ENCODE measurements around the gene NANOGP8.
"Not testable (repeated sequence)": the region's sequence is repeated elsewhere in the genome, so short reads cannot be mapped to it uniquely, and the experiment has no call there.

NANOGP8 gene

DNA sequence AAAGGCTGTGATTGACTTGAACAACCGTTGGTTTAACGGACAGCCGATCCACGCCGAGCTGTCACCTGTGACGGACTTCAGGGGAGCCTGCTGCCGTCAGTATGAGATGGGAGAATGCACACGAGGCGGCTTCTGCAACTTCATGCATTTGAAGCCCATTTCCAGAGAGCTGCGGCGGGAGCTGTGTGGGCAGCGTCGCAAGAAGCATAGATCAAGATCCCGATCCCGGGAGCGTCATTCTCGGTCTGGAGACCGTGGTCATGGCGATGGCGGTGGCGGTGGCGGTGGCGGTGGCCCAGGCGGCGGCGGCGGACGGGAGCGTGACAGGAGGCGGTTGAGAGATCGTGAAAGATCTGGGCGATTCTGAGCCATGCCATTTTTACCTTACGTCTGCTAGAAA, 7.8 kb upstream of the NANOGP8 start:
- DNase-seq (ENCODE audit: low spot score): no peak

DNA sequence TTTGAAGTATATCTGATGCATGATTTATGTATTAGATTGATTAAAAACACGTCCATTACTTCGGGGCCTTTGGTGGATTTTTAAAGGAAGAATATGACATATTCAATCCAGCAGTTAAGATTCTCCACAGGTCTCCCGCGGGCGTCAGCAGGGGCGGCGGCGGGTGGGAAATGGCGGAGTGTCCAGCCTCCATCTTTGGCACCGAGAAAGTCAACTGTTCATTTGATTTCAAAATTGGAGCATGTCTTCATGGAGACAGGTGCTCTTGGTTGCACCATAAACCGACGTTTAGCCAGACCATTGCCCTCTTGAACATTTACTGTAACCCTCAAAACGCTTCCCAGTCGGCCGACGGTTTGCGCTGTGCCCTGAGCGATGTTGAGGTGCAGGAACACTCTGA, 7.2 kb upstream of the NANOGP8 start:
- no peak for DNase-seq (ENCODE audit: low spot score)

DNA sequence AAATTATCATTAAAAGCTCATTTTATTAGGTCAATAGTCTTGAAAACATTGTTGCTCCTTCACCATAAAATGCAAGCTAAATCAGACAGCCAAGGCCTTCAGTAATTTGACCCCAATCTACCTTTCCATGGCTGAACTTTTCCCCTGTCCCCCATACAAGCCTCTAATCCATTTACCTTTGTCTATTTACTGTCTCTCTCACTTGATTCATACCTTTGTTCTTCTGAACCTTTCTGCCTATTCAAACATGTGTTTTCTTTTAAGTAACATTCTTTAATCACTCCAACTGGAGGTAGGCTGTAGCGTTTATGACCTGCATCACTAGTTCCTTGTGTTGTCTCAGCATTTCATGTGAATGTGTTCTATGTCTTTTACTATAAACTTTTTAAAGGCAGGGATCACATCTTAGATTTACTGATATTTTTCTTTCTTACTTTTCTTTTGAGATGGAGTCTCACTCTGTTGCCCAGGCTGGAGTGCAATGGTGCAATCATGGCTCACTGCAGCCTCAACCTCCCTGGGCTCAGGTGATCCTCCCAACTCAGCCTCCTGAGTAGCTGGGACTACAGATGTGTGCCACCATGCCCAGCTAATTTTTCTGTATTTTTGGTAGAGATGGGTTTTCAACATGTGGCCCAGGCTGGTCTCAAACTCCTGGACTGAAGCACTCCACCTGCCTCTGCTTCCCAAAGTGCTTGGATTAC, 5.2 kb upstream of the NANOGP8 start:
- no peak for DNase-seq (ENCODE audit: low spot score)

DNA sequence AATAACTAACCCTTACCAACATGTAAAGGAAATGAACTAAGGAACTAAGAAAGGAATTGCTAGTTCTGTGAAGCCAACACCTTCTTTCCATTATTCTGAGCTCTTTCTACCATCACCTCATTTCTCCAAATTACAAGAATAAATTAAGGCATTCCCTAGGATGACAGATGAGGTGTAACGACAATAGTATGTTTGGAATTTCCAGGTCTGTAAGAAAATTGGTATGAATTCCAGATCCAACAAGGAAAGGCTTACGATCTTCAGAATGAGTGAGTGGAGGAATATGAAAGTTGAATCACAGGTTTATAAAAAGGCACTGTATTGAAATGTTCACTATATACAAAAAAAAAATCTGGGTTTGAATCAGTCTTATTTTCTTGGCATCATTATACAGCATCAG, 4.5 kb upstream of the NANOGP8 start:
- DNase-seq (ENCODE audit: low spot score): no peak

DNA sequence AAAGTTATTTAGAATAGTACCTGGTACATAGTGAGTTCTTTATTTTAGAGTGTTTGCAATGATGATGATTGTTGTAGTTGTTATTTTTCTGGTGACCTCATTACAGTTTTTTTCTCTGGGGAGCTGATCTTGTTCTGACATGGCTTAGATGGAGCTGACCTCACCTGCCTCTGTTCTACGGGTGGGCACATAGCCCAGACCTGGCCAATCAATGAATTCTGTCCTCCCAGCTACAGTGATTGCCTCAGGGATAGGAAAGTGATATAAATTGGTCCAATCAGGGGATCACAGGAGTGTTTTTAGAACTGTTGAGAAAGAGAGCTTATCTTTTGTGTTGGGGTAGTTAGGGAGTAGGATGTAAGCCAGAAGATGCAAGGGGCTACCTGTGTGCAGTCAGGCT, 3.2 kb upstream of the NANOGP8 start:
- DNase-seq (ENCODE audit: low spot score): no peak

DNA sequence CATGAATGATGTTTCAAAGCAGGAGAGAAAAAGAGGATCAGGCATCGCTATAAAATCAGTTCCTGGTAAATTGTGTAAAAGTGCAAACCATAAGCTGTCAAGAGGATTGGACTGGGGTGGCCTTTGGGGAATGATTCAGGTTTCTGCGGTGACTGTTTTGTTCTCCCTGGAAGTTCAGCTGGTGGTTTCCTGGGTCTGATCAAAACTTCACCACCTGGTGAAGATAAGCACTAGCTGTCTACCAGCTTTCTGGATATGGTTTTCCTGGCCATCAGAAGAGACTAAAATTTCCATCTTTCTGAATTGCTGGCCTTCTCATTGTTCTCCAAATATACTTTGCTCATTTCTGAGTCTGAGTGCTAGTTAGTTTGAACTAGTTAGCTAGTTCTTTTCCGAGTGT, 2.7 kb upstream of the NANOGP8 start:
- no peak for DNase-seq (ENCODE audit: low spot score)

DNA sequence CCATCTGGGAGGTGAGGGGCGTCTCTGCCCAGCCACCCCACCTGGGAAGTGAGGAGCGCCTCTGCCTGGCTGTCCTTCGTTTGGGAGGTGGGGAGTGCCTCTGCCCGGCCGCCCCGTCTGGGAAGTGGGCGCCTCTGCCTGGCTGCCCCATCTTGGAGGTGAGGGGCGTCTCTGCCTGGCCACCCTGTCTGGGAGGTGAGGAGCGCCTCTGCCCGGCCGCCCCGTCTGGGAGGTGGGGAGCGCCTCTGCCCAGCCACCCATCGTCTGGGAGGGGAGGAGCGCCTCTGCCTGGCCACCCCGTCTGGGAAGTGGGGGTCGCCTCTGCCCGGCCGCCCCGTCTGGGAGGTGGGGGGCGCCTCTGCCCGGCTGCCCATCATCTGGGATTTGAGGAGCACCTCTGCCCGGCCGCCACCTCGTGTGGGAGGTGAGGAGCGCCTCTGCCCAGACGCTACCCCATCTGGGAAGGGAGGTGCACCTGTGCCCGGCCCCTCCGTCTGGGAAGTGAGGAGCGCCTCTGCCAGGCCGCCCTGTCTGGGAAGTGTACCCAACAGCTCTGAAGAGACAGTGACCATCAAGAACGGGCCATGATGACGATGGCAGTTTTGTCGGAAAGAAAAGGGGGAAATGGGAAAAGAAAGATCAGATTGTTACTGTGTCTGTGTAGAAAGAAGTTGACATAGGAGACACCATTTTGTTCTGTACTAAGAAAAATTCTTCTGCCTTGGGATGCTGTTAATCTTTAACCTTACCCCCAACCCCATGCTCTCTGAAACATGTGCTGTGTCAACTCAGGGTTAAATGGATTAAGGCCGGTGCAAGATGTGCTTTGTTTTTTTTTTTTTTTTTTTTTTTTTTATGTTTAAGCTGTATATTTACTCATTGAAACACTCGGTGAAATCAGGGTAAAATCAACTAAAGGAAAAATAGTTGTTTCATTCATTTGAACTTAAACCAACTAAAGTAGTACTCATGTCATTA, 2.4 kb downstream of the NANOGP8 start:
- DNase-seq (ENCODE audit: low spot score): not testable (repeated sequence)

DNA sequence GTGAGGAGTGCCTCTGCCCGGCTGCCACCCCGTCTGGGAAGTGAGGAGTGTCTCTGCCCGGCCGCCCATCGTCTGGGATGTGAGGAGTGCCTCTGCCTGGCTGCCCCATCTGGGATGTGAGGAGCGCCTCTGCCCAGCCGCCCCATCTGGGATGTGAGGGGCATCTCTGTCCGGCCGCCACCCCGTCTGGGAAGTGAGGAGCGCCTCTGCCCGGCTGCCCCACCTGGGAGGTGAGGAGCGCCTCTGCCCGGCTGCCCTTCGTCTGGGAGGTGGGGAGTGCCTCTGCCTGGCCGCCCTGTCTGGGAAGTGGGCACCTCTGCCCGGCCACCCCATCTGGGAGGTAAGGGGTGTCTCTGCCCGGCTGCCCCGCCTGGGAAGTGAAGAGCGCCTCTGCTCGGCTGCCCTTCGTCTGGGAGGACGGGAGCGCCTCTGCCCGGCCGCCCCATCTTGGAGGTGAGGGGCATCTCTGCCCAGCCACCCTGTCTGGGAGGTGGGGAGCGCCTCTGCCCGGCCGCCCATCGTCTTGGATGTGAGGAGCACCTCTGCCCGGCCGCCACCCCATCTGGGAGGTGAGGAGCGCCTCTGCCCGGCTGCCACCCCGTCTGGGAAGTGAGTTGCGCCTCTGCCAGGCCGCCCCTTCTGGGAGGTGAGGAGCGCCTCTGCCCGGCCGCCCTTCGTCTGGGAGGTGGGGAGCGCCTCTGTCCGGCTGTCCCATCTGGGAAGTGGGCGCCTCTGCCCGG, 3.3 kb downstream of the NANOGP8 start:
- not testable (repeated sequence) for DNase-seq (ENCODE audit: low spot score)

DNA sequence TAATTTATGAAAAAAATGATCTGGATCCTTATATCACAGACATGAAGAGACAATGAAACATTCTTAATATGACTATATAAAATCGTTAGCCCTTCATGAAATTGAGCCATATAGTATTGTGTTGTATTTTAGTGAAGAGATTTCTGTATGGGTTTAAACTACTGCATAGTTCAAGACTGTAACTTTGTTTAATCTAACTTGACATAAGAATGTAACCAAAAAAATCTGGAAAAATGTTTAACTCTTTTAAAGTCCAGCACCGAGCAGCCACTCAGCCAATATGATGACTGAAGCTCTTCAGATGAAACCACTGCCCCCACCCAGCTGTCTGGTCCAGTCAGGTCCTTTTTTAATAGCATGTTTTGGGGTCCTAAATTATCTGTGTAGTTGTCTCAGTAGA, 4.9 kb downstream of the NANOGP8 start:
- no peak for DNase-seq (ENCODE audit: low spot score)

DNA sequence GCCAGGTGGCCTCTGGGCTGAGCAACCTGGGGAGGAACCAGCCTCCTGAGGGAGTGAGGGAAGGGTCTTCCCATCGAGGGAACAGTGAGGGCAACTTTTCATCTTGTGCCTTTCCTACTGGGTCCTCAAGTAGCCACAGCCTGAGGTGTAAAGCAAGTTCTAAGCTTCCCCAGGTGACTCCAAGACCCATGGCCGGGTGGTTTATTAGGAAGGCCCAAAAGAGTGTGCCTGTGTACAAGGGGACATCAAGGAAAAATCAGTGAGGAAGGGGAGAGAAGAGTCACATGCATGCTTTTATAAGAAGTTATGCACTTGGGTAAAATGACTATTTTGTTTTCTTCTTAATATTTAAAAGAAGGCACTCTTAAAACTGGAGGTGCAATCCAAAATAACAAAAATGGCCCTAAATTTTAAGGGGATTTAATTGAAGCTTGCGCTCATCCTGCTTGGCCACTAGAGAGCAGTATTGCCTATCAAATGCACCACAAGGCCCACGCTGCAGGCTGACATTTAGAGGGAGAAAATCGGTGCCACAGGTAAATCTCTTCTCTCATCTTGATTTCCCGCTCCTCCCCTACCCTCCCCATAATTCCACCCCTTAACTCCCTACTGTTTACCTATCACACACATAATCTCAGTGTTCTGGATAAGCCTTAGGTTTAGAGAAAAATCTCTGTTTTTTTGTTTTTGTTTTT, 6.7 kb downstream of the NANOGP8 start:
- peak; percentile 49 for DNase-seq (ENCODE audit: low spot score)

DNA sequence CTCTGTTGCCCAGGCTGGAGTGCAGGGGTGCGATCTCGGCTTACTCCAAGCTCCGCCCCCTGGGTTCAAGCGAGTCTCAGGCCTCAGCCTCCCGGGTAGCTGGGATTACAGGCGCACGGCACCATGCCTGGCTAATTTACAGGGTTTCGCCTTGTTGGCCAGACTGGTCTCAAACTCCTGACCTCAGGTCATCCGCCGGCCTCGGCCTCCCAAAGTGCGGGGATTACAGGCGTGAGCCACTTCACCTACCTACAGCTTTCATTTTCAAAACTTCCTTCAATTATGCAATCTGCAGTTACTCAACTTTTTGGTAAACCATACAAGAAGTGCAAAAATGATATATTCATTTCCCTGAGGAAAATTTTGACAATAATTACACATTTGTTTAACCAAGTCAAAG, 14.0 kb downstream of the NANOGP8 start:
- no peak for DNase-seq (ENCODE audit: low spot score)

DNA sequence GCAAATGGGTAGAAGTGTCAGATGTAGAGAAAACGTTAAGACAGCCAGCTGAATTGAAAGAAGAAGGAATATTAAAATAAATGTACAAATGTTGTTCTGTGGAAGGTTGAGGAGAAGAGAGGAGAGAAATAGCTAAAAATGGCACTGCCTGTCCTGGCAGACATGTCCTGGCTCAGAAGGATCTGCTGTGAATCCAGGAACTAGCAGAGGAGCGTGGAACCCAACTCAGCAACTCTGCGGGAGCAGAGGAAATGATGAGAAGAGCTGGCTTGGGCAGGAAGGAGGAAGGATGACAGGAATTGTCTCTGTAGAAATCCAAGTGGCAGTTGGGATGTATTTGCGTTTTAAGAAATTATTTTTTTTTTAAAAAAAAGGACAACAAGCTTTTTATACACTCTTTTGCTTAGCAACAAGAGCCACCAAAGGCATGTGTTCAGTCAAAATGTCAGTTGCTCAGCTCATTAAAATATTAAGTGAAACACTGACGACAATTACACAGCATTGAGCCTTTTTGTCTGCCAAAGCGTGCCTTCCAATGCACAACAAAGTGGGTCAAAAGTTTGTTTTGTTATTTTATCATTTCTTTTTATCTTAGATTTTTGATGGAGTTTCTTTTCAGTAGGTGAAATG, 16.1 kb downstream of the NANOGP8 start:
- DNase-seq (ENCODE audit: low spot score): no peak

DNA sequence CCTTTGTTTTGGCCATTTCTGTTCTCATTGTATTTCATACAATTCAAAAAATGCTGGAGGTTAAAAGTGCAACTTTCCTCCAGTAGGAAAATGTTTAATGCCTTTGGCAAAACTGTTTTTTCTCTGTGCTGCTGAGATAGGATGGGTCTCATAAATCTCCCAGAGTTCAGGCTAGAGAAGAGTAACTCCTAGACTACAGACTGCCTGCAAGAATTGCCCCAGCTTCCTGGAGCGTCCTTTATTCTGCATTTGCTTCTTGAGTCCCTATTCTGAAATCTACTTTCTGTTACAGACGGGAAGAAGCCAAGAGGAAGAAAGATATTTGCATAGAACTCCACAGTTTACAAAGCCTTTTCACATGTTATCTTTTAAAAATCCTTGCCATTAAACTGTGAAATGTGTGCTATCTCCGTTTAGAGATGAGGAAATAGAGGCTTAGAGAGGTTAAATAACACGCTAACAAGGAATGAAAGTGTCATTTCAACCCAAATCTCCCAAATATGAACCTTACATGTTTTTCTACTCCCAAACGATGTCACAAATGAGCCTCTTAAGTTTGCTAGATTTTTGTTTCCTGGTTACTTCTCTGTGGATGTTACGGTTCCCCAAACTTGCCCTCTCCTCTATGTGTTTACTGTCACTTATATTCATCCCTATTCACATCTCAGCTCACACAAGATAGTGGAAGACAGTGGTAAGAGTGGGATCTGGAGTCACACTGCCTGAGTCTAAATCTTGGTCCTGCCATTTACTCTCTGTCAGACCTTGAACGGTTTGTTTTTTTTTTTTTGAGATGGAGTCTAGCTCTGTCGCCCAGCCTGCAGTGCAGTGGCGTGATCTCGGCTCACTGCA, 17.4 kb downstream of the NANOGP8 start:
- no peak for DNase-seq (ENCODE audit: low spot score)

DNA sequence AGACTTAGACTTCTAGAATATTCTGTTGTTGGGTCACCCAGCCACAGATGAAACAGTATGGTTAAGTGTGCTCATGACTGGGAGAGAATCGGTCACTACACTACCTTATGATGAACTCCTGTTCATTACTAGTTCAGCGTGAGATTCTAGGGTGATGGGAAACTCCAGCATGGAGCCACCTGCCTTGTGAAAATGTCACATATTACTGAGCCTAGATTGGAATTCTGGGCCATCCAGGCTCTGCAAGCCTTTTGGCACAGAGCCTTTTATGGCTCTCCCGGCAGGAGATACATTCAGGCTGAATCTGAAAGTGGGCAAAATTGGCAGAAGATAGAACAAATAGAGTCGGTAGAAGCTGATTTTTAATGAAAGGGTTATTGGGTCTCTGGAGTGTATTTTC, 19.0 kb downstream of the NANOGP8 start:
- no peak for DNase-seq (ENCODE audit: low spot score)

DNA sequence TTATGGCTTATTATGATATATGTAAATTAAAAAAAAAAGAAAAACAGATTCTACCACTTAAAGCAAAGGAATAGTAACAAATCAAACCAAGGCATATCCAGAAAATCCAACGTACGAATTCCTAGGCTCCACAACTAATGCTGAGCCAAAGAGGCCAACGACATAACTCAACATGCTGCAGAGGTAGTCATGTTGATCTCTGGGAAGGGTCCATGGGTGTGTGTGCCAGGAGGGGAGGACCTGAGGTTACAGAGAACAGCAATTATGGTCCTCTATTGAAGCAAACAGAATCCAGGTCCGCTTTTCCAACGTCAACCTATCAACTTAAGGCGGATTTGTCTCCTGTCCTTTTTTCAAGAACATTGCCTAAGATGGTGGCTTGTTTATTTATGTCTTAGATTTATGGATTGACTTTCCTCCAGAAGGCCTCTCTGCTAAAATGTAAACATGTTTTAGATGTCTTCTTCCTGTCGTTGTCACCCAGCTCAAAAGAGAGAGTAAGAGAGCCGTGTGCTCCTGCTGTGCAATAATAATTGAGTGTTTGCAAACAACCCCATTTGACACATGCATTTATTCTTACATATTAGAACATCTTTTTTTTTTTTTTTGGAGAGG, 20.4 kb downstream of the NANOGP8 start:
- DNase-seq (ENCODE audit: low spot score): no peak

DNA sequence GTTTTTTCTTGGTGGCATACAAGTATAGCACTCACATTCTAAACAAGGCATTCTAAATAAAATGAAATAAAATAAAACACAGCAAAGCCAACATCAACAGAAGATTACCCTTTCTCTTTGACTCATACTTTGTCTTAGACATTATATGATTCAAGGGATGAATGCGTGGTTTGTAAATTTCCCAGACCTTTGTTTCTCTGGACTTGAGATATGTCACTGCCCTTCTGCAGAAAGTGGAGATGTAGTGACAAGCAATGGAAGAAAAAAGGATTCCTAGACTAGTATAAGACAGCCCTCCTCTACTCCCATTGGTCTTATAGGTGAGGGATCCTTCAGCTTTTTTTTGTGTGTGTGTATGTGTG, 22.4 kb downstream of the NANOGP8 start:
- no peak for DNase-seq (ENCODE audit: low spot score)

DNA sequence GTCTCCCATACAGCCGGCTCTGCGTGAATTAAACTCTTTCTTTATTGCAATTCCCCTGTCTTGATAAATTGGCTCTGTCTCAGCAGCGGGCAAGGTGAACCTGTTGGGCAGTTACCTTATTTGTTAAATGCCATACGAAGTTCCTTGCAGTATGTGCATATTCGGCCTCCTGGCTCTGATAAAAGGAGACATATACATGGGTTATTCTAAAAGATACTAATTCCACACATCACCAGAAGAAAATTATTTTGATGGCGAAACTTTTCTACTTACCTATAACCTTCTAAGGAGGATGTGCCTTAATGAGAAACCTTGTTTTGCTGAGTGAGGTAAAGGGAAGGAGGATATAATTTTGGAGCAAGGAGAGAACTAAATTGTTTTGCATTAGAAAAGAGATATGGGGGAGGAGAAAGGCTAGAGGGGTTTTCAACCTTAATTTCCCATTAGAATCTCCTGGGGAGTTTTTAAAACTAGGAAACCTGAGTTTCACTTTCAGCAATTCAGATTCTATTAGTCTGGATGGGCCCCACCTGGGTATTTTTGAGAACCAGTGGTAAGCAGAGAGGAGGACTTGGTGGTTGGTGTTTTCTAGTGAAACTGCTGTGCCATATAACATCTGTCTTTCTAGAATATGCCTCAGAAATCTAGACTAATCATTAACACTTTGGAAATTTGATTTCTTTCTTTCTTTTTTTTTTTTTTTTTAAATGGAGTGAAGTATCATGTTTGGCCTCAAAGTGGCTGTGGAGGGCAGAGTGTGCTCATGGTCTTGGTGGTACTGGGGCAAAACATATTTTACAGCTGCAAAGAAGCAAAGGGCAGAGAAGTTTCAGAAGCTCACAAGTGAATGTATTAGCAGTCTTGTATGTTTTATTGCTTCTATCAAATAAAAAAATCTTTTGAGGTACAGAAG, 23.0 kb downstream of the NANOGP8 start:
- DNase-seq (ENCODE audit: low spot score): no peak

DNA sequence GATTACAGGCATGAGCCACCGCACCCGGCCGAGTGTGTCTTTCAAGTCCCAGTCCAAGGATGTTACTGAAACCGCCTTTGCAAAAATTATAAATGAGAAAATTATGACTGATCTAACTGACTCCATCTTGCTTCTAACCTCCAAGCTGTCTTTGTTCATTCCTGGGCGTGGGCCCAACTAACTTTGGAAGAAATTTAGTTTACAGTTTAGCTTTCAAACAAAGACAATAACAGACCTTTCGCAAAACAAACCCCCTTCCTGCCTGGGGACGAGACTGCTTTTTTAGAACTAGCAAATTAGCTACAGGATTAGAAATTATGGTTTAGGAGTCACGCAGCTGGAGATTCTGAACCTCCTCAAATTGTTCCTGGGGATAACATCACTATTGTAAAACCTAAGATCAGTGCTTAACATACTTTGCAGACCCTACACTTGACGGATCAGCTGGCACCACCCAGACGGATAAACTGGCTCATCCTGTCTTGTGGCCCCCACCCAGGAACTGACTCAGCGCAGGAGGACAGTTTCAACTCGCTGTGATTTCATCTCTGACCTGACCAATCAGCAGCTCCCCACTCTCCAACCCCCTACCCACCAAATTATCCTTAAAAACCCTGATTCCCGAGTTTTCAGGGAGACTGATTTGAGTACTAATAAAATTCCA, 23.8 kb downstream of the NANOGP8 start:
- DNase-seq (ENCODE audit: low spot score): no peak

DNA sequence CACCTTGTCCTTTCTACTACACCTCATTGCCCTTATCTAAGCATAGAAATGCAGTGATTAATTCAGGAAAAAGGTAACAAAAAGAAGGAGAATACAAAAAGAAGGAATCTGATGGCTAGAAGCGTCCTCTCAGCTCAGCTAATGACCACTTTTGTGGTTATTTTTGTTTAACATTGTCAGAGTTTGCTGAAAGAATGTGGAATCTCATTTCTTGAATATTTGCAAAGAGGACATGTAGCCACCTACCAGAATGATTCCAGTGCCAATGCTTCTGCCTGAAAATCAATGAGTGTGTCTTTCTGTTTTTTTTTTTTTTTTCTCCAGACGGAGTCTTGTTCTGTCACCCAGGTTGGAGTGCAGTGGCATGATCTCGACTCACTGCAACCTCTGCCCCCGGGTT, 24.5 kb downstream of the NANOGP8 start:
- DNase-seq (ENCODE audit: low spot score): no peak

Measured in activated CD4-positive, alpha-beta T cell treated with anti-CD3 and anti-CD28 coated beads, Interleukin-2, Interleukin-4, amounts not matched to agents 100 ng/mL and 50 ng/mL, durations not matched to agents 16 hours and 8 hours (primary cell).